Nephron progenitor cell (in vitro differentiated cells): Measurements from ENCODE around the gene SYT14.

Experiments
- DNase-seq: peaks from one replicate; pipeline ENCODE4 v3.0.0; 2021
- H3K27ac Mint-ChIP-seq: 2 replicates; pipeline ENCODE4 v1.8.0; 2021; ENCODE audit warnings: mild to moderate bottlenecking, moderate library complexity, mixed read lengths
- H3K27me3 Mint-ChIP-seq: 2 replicates; pipeline ENCODE4 v1.8.0; 2021; ENCODE audit warnings: mild to moderate bottlenecking, low read depth, mixed read lengths; ENCODE audit not compliant: poor library complexity
- H3K36me3 Mint-ChIP-seq: 2 replicates; pipeline ENCODE4 v1.8.0; 2021; ENCODE audit warnings: low read depth, mixed read lengths
- H3K4me1 Mint-ChIP-seq: 2 replicates; pipeline ENCODE4 v1.8.0; 2021; ENCODE audit warnings: mixed read lengths
- H3K4me3 Mint-ChIP-seq: 2 replicates; pipeline ENCODE4 v1.8.0; 2021; ENCODE audit warnings: mild to moderate bottlenecking, moderate library complexity, mixed read lengths
- H3K9me3 Mint-ChIP-seq: 2 replicates; pipeline ENCODE4 v1.8.0; 2021; ENCODE audit warnings: mild to moderate bottlenecking, moderate library complexity, mixed read lengths
- TF ChIP-seq, protein P1 (sequence below): fragments of 200-600 bp; sonication (generic); IDR thresholded peaks from 2 replicates; pipeline ENCODE4 v1.5.0; 2021; ENCODE audit warnings: antibody characterized with exemption

Gene SYT14

DNA sequence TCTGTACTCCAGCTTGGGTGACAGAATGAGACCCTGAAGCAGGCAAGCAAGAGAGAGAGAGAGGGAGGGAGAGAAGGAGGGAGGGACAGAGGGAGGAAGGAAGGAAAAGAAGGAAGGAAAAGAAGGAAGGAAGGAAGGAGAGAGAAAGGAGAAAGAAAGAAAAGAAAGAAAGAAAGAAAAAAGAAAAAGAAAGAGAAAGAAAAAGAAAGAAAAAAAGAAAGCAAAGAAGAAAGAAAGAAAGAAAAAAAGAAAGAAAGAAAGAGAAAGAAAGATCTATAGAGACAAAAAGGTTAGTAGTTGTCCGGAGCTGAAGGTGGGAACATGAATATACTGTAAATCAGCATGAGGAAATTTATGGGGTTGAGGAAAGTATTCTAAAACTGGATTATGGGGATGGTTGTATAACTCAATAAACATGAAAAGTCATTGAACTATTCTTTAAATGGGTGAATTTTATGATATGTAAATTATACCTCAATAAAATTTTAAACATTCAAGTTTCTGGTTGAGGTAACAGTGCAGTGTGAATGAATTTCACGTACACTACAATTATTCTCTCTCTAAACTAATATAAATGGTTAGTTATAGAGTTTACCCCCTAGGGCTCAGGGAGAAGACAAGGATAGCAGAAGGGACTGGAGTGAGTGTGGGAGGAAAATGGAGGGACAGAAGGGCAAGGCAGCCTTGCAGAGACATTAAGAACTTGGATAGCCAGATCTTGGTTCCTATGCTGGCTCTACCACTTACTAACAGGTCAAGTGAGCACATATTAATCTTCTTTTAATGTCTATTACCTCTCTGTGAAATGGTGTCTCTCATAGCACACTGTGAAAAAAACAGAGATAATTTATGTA lies 269.8 kb downstream of the SYT14 start:
- H3K36me3 Mint-ChIP-seq = no peaks in the 10 kb centered on the region
- H3K4me1 Mint-ChIP-seq = no peaks in the 10 kb centered on the region
- no peak overlapping the region for H3K4me3 Mint-ChIP-seq
- DNase-seq = no peak
- H3K9me3 Mint-ChIP-seq = peaks cover 10% of the 10 kb centered on the region
- TF ChIP-seq, protein P1, sequence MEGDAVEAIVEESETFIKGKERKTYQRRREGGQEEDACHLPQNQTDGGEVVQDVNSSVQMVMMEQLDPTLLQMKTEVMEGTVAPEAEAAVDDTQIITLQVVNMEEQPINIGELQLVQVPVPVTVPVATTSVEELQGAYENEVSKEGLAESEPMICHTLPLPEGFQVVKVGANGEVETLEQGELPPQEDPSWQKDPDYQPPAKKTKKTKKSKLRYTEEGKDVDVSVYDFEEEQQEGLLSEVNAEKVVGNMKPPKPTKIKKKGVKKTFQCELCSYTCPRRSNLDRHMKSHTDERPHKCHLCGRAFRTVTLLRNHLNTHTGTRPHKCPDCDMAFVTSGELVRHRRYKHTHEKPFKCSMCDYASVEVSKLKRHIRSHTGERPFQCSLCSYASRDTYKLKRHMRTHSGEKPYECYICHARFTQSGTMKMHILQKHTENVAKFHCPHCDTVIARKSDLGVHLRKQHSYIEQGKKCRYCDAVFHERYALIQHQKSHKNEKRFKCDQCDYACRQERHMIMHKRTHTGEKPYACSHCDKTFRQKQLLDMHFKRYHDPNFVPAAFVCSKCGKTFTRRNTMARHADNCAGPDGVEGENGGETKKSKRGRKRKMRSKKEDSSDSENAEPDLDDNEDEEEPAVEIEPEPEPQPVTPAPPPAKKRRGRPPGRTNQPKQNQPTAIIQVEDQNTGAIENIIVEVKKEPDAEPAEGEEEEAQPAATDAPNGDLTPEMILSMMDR = no peak
- H3K27ac Mint-ChIP-seq = no peak overlapping the region
- H3K27me3 Mint-ChIP-seq = peaks cover 20% of the 10 kb centered on the region

DNA sequence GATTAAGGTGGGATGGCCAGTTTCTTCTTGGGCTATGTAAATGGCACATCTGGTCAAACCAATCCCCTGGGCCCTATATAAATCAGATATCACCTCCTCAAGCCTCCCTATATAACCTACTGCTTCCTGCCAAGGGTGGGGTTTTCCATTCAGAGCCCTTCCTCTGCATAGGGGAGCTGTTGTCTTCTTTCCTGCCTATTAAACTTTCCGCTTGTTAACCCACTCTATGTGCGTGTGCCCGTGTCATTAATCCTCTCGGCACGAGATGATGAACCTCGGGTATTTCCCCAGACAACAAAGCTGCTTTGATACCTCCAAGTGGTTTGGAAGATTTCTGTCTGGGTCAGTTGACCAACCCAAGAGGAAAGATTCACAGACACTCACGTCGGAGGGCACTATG lies 275.3 kb downstream of the SYT14 start:
- H3K27ac Mint-ChIP-seq = no peak overlapping the region
- H3K9me3 Mint-ChIP-seq = peaks cover 10% of the 10 kb centered on the region
- no peaks in the 10 kb centered on the region for H3K36me3 Mint-ChIP-seq
- H3K4me3 Mint-ChIP-seq = no peak overlapping the region
- DNase-seq = no peak
- peaks cover 15% of the 10 kb centered on the region for H3K27me3 Mint-ChIP-seq
- TF ChIP-seq, protein P1 = no peak
- no peaks in the 10 kb centered on the region for H3K4me1 Mint-ChIP-seq

GRCh38 chr1:210214573-210215409 lies 276.8 kb downstream of the SYT14 start:
- H3K27me3 Mint-ChIP-seq = peaks cover 10% of the 10 kb centered on the region
- no peaks in the 10 kb centered on the region for H3K4me1 Mint-ChIP-seq
- TF ChIP-seq, protein P1 = no peak
- H3K36me3 Mint-ChIP-seq = no peaks in the 10 kb centered on the region
- H3K9me3 Mint-ChIP-seq = no peaks in the 10 kb centered on the region
- no peak overlapping the region for H3K27ac Mint-ChIP-seq
- no peak for DNase-seq
- no peak overlapping the region for H3K4me3 Mint-ChIP-seq

DNA sequence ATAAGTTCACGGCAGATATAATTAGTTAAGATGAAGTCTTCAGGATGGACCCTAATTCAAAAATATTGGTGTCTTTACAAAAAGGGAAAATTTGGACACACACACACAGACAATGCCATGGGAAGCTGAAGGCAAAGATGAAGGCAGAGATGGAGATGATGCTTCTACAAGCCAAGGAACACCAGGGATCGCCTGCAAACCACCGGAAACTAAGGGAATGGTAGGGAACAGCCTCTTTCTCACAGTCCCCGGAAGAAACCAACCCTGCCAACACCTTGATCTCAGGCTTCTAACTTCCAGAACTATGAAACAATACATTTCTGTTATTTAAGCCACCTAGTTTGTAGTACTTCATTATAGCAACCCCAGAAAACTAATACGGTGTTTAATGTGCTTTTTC lies 279.5 kb downstream of the SYT14 start:
- no peak for DNase-seq
- TF ChIP-seq, protein P1 = no peak
- Mint-ChIP-seq H3K27me3 (peaks cover 17% of the 10 kb centered on the region), H3K4me3 (no peak overlapping the region), H3K9me3 (no peaks in the 10 kb centered on the region), H3K27ac (no peak overlapping the region), H3K4me1 (peaks cover 5% of the 10 kb centered on the region), H3K36me3 (no peaks in the 10 kb centered on the region)

DNA sequence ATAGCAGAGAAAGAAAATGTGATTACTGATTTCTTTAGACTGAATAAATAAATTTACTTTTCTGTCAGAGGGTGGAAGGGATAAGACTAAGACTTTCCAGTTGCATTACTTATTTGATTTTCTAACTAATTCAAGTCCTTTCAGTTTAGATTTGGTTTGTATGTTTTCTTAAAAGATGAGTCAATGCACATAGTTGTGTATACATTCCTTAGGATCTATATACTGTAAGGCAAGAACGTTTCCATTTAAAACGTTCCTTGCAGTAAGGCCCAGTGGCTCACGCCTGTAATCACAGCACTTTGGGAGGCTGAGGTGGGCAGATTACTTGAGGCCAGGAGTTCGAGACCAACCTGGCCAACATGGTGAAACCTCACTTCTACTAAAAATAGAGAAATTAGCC lies 280.0 kb downstream of the SYT14 start:
- DNase-seq = no peak
- Mint-ChIP-seq H3K9me3 (no peaks in the 10 kb centered on the region), H3K4me1 (peaks cover 10% of the 10 kb centered on the region), H3K27ac (no peak overlapping the region), H3K4me3 (no peak overlapping the region), H3K27me3 (peaks cover 17% of the 10 kb centered on the region), H3K36me3 (no peaks in the 10 kb centered on the region)
- TF ChIP-seq, protein P1 = no peak
